ENCODE measurements around the gene FRMD6.

Gene FRMD6

GRCh38 chr14:51650716-51651387 is 858 bp upstream of the FRMD6 start:
- DNase-seq (ENCODE audit: low read depth, low spot score): no peak
- in situ Hi-C loops (cut with HindIII; ENCODE audit: low sequenced_read_pairs): no loop called here
- no peak for TF ChIP-seq CTCF (IDR thresholded peaks at IDR 0.05; ENCODE audit: low read depth, low read length)
- peak overlapping the region; percentile 92 for H3K4me3 ChIP-seq (ENCODE audit: low read depth, low read length)

DNA sequence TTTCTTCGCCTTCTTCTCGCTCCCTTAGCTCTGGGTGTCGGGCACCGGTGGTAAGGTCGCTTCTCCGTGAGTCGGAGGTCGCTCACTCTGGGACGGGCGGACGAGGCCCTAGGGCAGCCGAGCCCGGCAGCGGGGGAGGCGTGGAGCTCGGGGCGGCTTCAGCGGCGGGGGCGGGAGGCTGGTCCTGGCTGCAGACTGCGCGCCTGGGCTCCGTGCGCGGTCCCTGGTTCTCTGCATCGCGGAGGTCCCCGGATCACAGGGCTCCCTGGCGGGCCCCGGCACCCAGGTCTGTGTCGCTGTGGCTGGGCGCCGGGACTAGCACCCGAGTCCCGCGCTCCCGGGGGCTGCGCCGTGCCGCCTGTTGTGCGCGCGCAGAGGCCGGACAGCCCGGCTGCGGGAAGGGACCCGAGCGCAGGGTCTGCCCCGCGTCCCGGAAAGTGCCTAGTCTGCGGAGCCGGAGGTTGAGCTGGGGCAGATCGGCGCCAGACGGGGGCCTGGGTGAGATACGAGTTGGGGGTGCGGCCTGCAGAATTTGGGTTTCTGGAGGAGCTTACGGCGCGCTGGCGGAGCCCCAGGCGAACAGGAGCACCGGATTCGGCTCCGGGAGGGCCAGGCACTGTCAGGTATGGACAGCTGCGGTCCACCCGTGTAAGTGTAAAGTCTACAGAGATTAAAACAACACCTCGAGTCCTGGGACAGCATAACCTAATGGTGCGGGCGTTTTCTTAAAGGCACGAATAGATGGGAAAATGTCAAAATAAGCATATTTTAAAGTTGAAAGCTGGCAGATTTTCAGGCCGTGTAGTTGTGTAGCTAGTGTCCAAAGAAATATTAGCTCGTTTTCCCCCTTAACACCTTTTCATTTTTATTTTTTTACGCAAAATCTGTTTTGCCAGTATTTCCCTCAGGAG is 713 bp downstream of the FRMD6 start:
- in situ Hi-C loops (cut with HindIII; ENCODE audit: low sequenced_read_pairs): no loop called here
- peak; percentile 33 for DNase-seq (ENCODE audit: low read depth, low spot score)
- no peak for TF ChIP-seq CTCF (IDR thresholded peaks at IDR 0.05; ENCODE audit: low read depth, low read length)
- H3K4me3 ChIP-seq (ENCODE audit: low read depth, low read length): peak overlapping the region; percentile 84

GRCh38 chr14:51653079-51653774 is 1.5 kb downstream of the FRMD6 start:
- peak overlapping the region; percentile 84 for H3K4me3 ChIP-seq (ENCODE audit: low read depth, low read length)
- DNase-seq (ENCODE audit: low read depth, low spot score): peak; percentile 88
- peak; percentile 38 for TF ChIP-seq CTCF (IDR thresholded peaks at IDR 0.05; ENCODE audit: low read depth, low read length)
- in situ Hi-C loops (cut with HindIII; ENCODE audit: low sequenced_read_pairs): no loop called here

- DNase-seq (ENCODE audit: low read depth, low spot score): peak; percentile 42
- TF ChIP-seq CTCF (IDR thresholded peaks at IDR 0.05; ENCODE audit: low read depth, low read length): no peak
- in situ Hi-C loops (cut with HindIII; ENCODE audit: low sequenced_read_pairs): no loop called here
- peak overlapping the region; percentile 84 for H3K4me3 ChIP-seq (ENCODE audit: low read depth, low read length)
Measured at GRCh38 chr14:51653775-51654532, 2.2 kb downstream of the FRMD6 start.

DNA sequence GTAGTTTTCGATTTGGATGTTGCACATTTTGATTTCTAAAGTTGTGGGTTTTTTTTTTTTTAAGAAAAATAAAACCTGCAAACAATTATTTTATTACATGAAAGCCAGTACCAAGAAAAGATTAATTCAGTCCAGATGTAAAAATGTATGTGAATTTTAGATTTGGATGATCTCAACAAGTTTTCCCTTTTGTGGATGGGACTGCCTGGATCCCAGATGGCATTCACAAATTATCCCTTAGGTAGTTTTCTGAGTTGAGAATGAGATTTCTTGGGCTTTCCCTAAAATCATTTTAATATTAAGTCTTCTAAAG is 2.8 kb downstream of the FRMD6 start:
- in situ Hi-C loops (cut with HindIII; ENCODE audit: low sequenced_read_pairs): no loop called here
- H3K4me3 ChIP-seq (ENCODE audit: low read depth, low read length): peak overlapping the region; percentile 84
- DNase-seq (ENCODE audit: low read depth, low spot score): no peak
- no peak for TF ChIP-seq CTCF (IDR thresholded peaks at IDR 0.05; ENCODE audit: low read depth, low read length)

DNA sequence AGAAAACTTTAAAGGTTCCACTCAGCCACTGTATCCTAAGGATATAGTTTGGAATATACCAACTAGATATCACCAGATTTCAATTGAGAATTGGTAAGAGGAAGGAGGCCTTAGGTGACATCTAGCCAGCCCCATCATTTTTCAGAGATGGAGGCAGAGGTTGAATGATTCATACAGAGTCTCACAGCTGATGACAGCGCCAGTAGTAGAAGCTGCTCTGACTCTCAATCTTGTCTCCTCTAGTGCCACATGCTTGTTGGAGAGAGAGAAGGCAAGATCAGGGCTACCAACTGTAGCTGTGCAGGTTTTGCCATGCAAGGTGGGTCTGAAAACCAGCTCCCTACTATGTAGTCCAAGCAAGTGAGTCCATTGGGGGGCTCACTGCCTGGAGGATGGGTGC is 6.1 kb downstream of the FRMD6 start:
- in situ Hi-C loops (cut with HindIII; ENCODE audit: low sequenced_read_pairs): no loop called here
- TF ChIP-seq CTCF (IDR thresholded peaks at IDR 0.05; ENCODE audit: low read depth, low read length): no peak
- DNase-seq (ENCODE audit: low read depth, low spot score): no peak
- no peak overlapping the region for H3K4me3 ChIP-seq (ENCODE audit: low read depth, low read length)
